HG03520 (cell line): ENCODE results near the gene CKLF.

Experiments
- ATAC-seq: cut with Tn5 transposase; IDR thresholded peaks from one replicate; pipeline ENCODE4 v1.9.1; 2021; ENCODE audit warnings: mild to moderate bottlenecking, moderate library complexity; ENCODE audit not compliant: unreplicated experiment

Gene CKLF

GRCh38 chr16:66541388-66542355 lies 10.7 kb upstream of the CKLF start:
- ATAC-seq: no peak

- no peak for ATAC-seq
Measured at GRCh38 chr16:66542396-66542795, 10.0 kb upstream of the CKLF start.

- no peak for ATAC-seq
Measured at GRCh38 chr16:66543541-66543940, 8.8 kb upstream of the CKLF start.

GRCh38 chr16:66544016-66544757 lies 8.2 kb upstream of the CKLF start:
- ATAC-seq: no peak

GRCh38 chr16:66547101-66547989 lies 5.0 kb upstream of the CKLF start:
- no peak for ATAC-seq

GRCh38 chr16:66548068-66548467 lies 4.3 kb upstream of the CKLF start:
- no peak for ATAC-seq

- ATAC-seq: no peak
Measured at GRCh38 chr16:66548868-66549267, 3.5 kb upstream of the CKLF start.

- ATAC-seq: no peak
Measured at GRCh38 chr16:66549284-66550131, 2.9 kb upstream of the CKLF start, which contains the start of gene TK2. TSS of gene TK2 (minus strand) at chr16:66550122. CDS start at chr16:66550061, 61 bp downstream.

GRCh38 chr16:66551348-66551759 lies 1.0 kb upstream of the CKLF start:
- ATAC-seq: no peak

- no peak for ATAC-seq
Measured at GRCh38 chr16:66551788-66552285, 539 bp upstream of the CKLF start.

GRCh38 chr16:66553223-66553622 lies 847 bp downstream of the CKLF start:
- no peak for ATAC-seq

GRCh38 chr16:66554021-66554420 lies 1.6 kb downstream of the CKLF start:
- ATAC-seq: no peak

- no peak for ATAC-seq
Measured at GRCh38 chr16:66554495-66554894, 2.1 kb downstream of the CKLF start.

GRCh38 chr16:66560107-66560506 lies 7.7 kb downstream of the CKLF start:
- ATAC-seq: no peak

GRCh38 chr16:66561381-66562080 lies 9.2 kb downstream of the CKLF start:
- ATAC-seq: no peak

- no peak for ATAC-seq
Measured at GRCh38 chr16:66562409-66562808, 10.0 kb downstream of the CKLF start.

GRCh38 chr16:66562986-66563385 lies 10.6 kb downstream of the CKLF start:
- ATAC-seq: no peak

- no peak for ATAC-seq
Measured at GRCh38 chr16:66563574-66564334, 11.4 kb downstream of the CKLF start.
